Measurements from ENCODE around the gene C18orf63.
"Not testable (repeated sequence)": the region's sequence is repeated elsewhere in the genome, so short reads cannot be mapped to it uniquely, and the experiment has no call there.

Gene C18orf63

GRCh38 chr18:74286106-74286855 lies 29.4 kb upstream of the C18orf63 start:
- DNase-seq (ENCODE audit: low spot score) = no peak

- no peak for DNase-seq (ENCODE audit: low spot score)
Measured at GRCh38 chr18:74286856-74287255, 28.8 kb upstream of the C18orf63 start.

- DNase-seq (ENCODE audit: low spot score) = no peak
Measured at GRCh38 chr18:74288041-74288440, 27.6 kb upstream of the C18orf63 start.

- no peak for DNase-seq (ENCODE audit: low spot score)
Measured at GRCh38 chr18:74288730-74289129, 26.9 kb upstream of the C18orf63 start.

GRCh38 chr18:74289137-74289536 lies 26.5 kb upstream of the C18orf63 start:
- no peak for DNase-seq (ENCODE audit: low spot score)

GRCh38 chr18:74290021-74290420 lies 25.6 kb upstream of the C18orf63 start:
- DNase-seq (ENCODE audit: low spot score) = no peak

- peak; percentile 28 for DNase-seq (ENCODE audit: low spot score)
Measured at GRCh38 chr18:74290794-74291471, 24.7 kb upstream of the C18orf63 start.

- no peak for DNase-seq (ENCODE audit: low spot score)
Measured at GRCh38 chr18:74291472-74291770, 24.2 kb upstream of the C18orf63 start.

- peak; percentile 93 for DNase-seq (ENCODE audit: low spot score)
Measured at GRCh38 chr18:74291771-74292540, 23.7 kb upstream of the C18orf63 start, which contains the start of gene CYB5A. CYB5A (minus strand) TSS chr18:74291963; CDS start chr18:74291875, 88 bp downstream.

- DNase-seq (ENCODE audit: low spot score) = no peak
Measured at GRCh38 chr18:74292541-74292858, 23.1 kb upstream of the C18orf63 start.

- DNase-seq (ENCODE audit: low spot score) = not testable (repeated sequence)
Measured at GRCh38 chr18:74292982-74293381, 22.7 kb upstream of the C18orf63 start.

GRCh38 chr18:74294526-74294925 lies 21.1 kb upstream of the C18orf63 start:
- DNase-seq (ENCODE audit: low spot score) = no peak

- DNase-seq (ENCODE audit: low spot score) = no peak
Measured at GRCh38 chr18:74299162-74299561, 16.5 kb upstream of the C18orf63 start.

GRCh38 chr18:74299746-74300145 lies 15.9 kb upstream of the C18orf63 start:
- no peak for DNase-seq (ENCODE audit: low spot score)

- no peak for DNase-seq (ENCODE audit: low spot score)
Measured at GRCh38 chr18:74303306-74303705, 12.3 kb upstream of the C18orf63 start.

- no peak for DNase-seq (ENCODE audit: low spot score)
Measured at GRCh38 chr18:74303936-74304335, 11.7 kb upstream of the C18orf63 start.

GRCh38 chr18:74310411-74310810 lies 5.2 kb upstream of the C18orf63 start:
- DNase-seq (ENCODE audit: low spot score) = no peak

GRCh38 chr18:74311000-74311399 lies 4.6 kb upstream of the C18orf63 start:
- no peak for DNase-seq (ENCODE audit: low spot score)

GRCh38 chr18:74314759-74315463 lies 728 bp upstream of the C18orf63 start:
- no peak for DNase-seq (ENCODE audit: low spot score)

- no peak for DNase-seq (ENCODE audit: low spot score)
Measured at GRCh38 chr18:74316257-74317170, 875 bp downstream of the C18orf63 start.

GRCh38 chr18:74326231-74326630 lies 10.6 kb downstream of the C18orf63 start:
- DNase-seq (ENCODE audit: low spot score) = no peak

Measured in hematopoietic multipotent progenitor cell treated with erythropoietin and hydrocortisone succinate and interleukin-3 and kit ligand, for 17 days (in vitro differentiated cells).